GM20000 (cell line): ENCODE measurements around the gene STX1B.

Experiments
- DNase-seq: peaks from one replicate; pipeline ENCODE4 v3.0.0; 2012; ENCODE audit warnings: low spot score
- TF ChIP-seq, protein P1 (sequence below): IDR thresholded peaks from 2 replicates; pipeline ENCODE4 v1.5.1; 2012; ENCODE audit warnings: mild to moderate bottlenecking, control low read depth; ENCODE audit errors: extremely low read depth, missing control alignments

Gene STX1B

DNA sequence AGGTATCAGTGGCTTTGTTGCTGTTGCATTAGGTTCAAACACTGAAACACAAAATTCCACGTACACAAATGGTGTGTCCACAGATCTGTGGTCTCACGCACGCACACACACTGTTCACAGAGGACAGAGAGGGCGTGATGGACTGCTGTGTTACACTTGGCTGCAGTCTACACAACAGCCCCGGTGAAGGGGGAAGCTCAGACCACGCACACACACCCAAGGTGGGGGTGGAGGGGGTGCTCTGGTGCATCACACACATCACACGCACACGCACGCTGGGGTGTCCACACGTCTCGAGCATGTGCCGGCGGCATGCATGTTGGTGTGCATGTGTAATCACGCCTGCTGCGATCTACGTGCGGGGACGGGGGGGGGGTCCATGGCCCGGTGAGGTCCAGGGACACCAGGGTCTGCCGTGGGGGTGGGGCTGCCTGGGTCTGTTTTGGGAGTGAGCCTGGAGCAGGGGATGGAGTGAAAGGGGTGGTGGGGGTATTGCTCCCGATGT is 18.1 kb downstream of the STX1B start:
- no peak for DNase-seq
- TF ChIP-seq, protein P1, sequence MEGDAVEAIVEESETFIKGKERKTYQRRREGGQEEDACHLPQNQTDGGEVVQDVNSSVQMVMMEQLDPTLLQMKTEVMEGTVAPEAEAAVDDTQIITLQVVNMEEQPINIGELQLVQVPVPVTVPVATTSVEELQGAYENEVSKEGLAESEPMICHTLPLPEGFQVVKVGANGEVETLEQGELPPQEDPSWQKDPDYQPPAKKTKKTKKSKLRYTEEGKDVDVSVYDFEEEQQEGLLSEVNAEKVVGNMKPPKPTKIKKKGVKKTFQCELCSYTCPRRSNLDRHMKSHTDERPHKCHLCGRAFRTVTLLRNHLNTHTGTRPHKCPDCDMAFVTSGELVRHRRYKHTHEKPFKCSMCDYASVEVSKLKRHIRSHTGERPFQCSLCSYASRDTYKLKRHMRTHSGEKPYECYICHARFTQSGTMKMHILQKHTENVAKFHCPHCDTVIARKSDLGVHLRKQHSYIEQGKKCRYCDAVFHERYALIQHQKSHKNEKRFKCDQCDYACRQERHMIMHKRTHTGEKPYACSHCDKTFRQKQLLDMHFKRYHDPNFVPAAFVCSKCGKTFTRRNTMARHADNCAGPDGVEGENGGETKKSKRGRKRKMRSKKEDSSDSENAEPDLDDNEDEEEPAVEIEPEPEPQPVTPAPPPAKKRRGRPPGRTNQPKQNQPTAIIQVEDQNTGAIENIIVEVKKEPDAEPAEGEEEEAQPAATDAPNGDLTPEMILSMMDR = no peak

DNA sequence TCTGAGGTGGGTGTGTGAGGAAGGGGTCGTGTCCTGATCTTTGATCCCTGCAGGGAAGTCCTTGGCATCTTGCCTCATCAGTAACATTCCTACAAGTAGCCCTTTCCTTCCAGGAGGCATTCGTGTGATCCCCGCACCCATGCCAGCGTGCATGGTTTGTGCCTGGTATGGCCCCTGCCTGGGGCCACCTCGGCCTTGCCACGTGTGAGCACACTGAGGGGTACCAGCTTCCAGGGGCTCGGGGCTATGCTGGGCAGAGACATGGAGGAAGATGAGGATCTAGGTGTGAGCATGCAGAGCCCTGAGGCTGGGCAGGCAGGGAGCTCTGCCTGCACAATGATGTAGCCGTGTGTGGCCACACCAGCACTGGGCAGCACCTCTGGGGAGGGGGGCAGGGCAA is 19.4 kb downstream of the STX1B start:
- TF ChIP-seq, protein P1 = no peak
- no peak for DNase-seq

DNA sequence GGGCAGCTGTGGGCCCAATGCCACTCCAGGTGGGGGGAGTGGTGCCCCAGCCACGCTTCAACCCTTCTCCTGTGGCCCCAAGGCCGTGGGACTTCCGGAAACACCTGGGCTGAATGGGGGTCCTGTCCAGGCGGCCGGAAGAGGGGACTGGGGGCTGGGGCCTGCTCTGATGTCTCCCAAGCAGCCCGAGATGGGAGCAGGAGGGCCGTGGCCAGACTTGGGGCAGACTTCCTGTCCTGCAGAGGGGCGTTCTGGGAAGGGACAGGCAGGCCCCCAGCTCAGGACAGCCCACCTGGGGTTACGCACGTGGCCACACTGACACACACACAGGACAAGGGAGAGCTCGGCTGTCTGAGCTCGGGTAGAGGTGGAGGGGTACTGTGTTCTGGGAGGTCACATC is 20.3 kb downstream of the STX1B start:
- DNase-seq = no peak
- TF ChIP-seq, protein P1 = no peak

DNA sequence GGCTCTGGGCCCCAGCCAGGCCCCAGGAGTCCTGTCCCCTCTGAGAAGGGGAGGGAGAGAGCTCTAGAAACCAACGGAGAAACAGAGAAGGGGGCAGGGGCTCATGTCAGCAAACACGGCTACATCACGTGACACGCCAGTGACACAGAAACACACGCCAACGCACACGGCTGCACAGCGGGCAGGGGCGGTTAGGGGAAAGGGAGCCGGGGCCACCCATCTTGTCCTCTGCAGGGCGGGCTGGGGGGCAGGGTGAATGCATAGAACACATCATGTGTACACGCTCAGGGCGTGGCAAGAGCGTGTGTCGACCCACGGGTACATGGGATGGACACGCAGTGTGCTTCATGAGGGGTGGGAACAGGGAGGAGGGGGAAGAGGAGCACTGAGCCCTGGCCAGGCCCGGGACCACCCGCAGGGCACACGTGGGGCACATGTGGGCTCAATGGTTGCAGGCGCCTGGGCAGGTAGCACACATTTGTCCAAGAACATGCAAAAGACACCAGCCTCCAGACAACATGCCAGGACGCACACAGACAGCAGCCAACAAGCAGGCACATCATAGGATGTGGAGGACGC is 20.9 kb downstream of the STX1B start:
- TF ChIP-seq, protein P1 = no peak
- DNase-seq = no peak

DNA sequence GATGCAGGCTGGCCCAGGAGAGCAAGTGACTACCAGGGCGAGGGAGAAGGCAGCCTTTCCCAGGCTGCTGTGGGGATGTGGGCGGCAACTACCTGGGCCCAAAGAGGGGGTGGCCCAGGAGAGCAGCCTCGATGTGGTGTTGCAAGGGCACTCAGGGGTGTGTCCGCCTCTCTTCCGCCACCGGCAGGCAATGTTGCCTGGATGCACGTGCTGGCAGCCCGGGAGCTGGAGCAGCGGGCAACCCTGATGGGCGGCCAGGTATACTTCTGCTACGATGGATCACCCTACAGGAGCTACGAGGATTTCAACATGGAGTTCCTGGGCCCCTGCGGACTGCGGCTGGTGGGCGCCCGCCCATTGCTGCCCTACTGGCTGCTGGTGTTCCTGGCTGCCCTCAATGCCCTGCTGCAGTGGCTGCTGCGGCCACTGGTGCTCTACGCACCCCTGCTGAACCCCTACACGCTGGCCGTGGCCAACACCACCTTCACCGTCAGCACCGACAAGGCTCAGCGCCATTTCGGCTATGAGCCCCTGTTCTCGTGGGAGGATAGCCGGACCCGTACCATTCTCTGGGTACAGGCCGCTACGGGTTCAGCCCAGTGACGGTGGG is 22.8 kb downstream of the STX1B start:
- DNase-seq = no peak
- TF ChIP-seq, protein P1 = no peak

DNA sequence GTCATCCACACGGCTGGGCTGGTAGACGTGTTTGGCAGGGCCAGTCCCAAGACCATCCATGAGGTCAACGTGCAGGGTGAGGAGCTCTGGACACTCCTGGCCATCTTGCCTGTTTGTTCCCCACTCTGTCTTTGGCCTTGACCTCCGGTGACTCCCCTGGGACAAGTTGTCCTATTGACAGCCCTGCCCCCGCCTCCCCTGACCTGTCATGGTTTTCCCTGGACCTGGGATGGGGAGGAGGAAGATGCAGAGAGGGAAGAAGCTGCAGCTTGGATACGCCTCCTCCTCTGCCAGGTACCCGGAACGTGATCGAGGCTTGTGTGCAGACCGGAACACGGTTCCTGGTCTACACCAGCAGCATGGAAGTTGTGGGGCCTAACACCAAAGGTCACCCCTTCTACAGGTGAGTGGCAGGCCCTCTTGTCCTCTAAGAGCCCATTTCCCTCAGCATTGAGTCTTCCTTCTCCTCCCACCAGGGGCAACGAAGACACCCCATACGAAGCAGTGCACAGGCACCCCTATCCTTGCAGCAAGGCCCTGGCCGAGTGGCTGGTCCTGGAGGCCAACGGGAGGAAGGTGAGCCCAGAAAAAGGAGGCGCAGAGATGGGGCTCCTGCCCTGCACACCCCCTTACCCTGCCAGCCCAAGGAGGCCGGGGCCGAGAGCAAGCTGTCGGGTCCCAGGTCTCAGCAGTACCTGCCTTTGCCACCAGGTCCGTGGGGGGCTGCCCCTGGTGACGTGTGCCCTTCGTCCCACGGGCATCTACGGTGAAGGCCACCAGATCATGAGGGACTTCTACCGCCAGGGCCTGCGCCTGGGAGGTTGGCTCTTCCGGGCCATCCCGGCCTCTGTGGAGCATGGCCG is 24.1 kb downstream of the STX1B start:
- DNase-seq = no peak
- TF ChIP-seq, protein P1 = no peak
